Nephron progenitor cell (in vitro differentiated cells): ENCODE measurements around the gene MIR17HG.
"Not testable (repeated sequence)": the region's sequence is repeated elsewhere in the genome, so short reads cannot be mapped to it uniquely, and the experiment has no call there.

ENCODE experiments used
- DNase-seq: peaks from one replicate; pipeline ENCODE4 v3.0.0; 2021
- H3K27ac Mint-ChIP-seq: 2 replicates; pipeline ENCODE4 v1.8.0; 2021; ENCODE audit warnings: mild to moderate bottlenecking, moderate library complexity, mixed read lengths
- H3K27me3 Mint-ChIP-seq: 2 replicates; pipeline ENCODE4 v1.8.0; 2021; ENCODE audit warnings: mild to moderate bottlenecking, low read depth, mixed read lengths; ENCODE audit not compliant: poor library complexity
- H3K36me3 Mint-ChIP-seq: 2 replicates; pipeline ENCODE4 v1.8.0; 2021; ENCODE audit warnings: low read depth, mixed read lengths
- H3K4me1 Mint-ChIP-seq: 2 replicates; pipeline ENCODE4 v1.8.0; 2021; ENCODE audit warnings: mixed read lengths
- H3K4me3 Mint-ChIP-seq: 2 replicates; pipeline ENCODE4 v1.8.0; 2021; ENCODE audit warnings: mild to moderate bottlenecking, moderate library complexity, mixed read lengths
- H3K9me3 Mint-ChIP-seq: 2 replicates; pipeline ENCODE4 v1.8.0; 2021; ENCODE audit warnings: mild to moderate bottlenecking, moderate library complexity, mixed read lengths
- TF ChIP-seq, protein P1 (sequence below): fragments of 200-600 bp; sonication (generic); IDR thresholded peaks from 2 replicates; pipeline ENCODE4 v1.5.0; 2021; ENCODE audit warnings: antibody characterized with exemption

Gene MIR17HG

DNA sequence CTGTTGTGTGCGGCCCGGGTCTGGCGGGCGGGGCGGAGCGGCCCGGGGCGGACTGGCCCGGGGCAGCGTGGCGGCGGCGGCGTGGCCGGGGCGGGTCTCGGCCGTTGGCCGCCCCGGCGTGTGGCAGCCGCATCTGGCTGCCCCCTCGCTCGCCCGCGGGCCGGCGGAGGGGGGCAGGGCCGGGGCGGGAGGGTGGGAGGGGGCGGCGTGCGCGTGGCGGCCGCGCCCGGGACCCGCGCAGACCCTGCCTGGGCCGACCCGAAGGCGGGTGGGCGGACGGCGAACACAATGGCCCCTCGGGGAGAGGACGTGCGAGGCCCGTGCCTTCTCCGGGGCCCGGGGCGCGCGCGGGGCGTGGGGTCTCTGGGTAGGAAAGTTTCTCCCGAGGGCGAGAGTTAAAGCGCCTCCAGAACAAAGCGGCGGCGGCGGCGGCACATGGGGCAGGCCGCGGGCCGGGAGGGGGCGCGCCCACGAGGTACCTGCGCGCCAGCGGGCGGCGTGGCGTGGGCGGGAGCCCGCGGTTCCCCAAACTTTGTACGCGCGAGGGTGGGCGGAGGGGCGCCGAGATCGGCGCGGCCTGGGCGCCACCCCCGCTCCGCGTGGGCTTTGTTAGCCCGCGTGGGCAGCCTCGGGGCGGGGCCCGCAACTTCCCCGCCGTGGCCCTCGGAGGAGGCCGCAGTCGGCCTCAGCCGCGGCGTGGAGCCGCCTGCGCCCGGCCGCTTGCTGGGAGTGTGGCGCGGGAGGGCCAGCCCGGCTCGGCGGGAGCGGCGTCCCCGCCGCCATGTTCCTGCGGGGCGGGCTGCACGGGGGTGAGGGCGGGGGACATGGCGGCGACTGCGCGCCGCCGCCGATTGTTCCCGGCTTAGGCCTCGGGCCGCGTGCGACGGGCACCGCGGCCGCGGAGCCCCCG is 764 bp downstream of the MIR17HG start:
- H3K9me3 Mint-ChIP-seq, result no peaks in the 10 kb centered on the region
- H3K4me1 Mint-ChIP-seq, result peaks cover 47% of the 10 kb centered on the region
- peak; percentile 49 for DNase-seq
- H3K27ac Mint-ChIP-seq, result no peak overlapping the region
- peaks cover 7% of the 10 kb centered on the region for H3K27me3 Mint-ChIP-seq
- H3K4me3 Mint-ChIP-seq, result peak overlapping the region; percentile 62
- TF ChIP-seq, protein P1, sequence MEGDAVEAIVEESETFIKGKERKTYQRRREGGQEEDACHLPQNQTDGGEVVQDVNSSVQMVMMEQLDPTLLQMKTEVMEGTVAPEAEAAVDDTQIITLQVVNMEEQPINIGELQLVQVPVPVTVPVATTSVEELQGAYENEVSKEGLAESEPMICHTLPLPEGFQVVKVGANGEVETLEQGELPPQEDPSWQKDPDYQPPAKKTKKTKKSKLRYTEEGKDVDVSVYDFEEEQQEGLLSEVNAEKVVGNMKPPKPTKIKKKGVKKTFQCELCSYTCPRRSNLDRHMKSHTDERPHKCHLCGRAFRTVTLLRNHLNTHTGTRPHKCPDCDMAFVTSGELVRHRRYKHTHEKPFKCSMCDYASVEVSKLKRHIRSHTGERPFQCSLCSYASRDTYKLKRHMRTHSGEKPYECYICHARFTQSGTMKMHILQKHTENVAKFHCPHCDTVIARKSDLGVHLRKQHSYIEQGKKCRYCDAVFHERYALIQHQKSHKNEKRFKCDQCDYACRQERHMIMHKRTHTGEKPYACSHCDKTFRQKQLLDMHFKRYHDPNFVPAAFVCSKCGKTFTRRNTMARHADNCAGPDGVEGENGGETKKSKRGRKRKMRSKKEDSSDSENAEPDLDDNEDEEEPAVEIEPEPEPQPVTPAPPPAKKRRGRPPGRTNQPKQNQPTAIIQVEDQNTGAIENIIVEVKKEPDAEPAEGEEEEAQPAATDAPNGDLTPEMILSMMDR, result no peak
- peaks cover 42% of the 10 kb centered on the region for H3K36me3 Mint-ChIP-seq

DNA sequence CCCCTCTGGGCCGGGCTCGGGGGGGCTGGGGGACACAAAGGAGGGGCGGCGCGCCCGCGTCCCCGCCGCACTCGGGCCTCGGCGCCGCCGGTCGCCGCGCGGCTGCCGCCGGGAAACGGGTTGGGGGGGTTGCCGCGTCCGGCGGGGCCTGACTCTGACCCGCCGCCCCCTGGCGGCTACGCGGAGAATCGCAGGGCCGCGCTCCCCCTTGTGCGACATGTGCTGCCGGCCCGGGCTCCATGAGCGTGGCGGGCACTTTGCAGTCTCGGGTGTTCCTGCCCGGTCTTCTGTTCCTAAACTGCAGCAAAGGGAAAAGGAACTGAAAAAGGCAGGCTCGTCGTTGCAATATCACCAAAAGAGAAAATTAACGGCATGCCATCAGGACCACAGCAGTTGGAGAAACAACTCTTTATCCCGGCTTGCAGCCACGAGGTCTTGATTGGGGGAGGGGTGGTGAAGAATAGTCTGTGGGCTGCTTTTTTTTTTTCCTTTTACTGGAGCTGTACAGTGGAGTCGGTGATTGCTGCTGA is 1.5 kb downstream of the MIR17HG start:
- DNase-seq, result peak; percentile 96
- H3K4me1 Mint-ChIP-seq, result peaks cover 54% of the 10 kb centered on the region
- peaks cover 4% of the 10 kb centered on the region for H3K27me3 Mint-ChIP-seq
- peak overlapping the region; percentile 97 for H3K27ac Mint-ChIP-seq
- peaks cover 49% of the 10 kb centered on the region for H3K36me3 Mint-ChIP-seq
- peak overlapping the region; percentile 99 for H3K4me3 Mint-ChIP-seq
- TF ChIP-seq, protein P1, result peak; percentile 75
- H3K9me3 Mint-ChIP-seq, result no peaks in the 10 kb centered on the region

DNA sequence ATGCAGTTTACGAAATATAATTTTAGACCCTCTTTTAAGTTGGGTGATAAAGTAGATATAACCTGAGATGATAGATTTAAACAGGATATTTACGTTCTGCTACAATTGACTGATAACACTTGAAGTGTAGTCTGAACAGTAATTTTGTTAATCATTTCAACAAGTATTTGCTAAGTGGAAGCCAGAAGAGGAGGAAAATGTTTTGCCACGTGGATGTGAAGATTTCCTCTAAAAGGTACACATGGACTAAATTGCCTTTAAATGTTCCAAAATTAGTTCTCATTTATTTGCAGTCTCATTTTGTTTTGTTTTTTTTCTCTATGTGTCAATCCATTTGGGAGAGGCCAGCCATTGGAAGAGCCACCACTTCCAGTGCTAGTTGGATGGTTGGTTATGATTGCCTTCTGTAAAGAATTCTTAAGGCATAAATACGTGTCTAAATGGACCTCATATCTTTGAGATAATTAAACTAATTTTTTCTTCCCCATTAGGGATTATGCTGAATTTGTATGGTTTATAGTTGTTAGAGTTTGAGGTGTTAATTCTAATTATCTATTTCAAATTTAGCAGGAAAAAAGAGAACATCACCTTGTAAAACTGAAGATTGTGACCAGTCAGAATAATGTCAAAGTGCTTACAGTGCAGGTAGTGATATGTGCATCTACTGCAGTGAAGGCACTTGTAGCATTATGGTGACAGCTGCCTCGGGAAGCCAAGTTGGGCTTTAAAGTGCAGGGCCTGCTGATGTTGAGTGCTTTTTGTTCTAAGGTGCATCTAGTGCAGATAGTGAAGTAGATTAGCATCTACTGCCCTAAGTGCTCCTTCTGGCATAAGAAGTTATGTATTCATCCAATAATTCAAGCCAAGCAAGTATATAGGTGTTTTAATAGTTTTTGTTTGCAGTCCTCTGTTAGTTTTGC is 2.8 kb downstream of the MIR17HG start:
- Mint-ChIP-seq H3K4me1 (peaks cover 67% of the 10 kb centered on the region), H3K9me3 (no peaks in the 10 kb centered on the region), H3K27ac (peak overlapping the region; percentile 45), H3K4me3 (peak overlapping the region; percentile 99), H3K36me3 (peaks cover 62% of the 10 kb centered on the region), H3K27me3 (peaks cover 4% of the 10 kb centered on the region)
- DNase-seq, result no peak
- TF ChIP-seq, protein P1, result no peak

DNA sequence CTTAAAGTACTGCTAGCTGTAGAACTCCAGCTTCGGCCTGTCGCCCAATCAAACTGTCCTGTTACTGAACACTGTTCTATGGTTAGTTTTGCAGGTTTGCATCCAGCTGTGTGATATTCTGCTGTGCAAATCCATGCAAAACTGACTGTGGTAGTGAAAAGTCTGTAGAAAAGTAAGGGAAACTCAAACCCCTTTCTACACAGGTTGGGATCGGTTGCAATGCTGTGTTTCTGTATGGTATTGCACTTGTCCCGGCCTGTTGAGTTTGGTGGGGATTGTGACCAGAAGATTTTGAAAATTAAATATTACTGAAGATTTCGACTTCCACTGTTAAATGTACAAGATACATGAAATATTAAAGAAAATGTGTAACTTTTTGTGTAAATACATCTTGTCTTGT is 3.6 kb downstream of the MIR17HG start:
- H3K27ac Mint-ChIP-seq, result peak overlapping the region; percentile 89
- peaks cover 75% of the 10 kb centered on the region for H3K4me1 Mint-ChIP-seq
- no peak for DNase-seq
- H3K36me3 Mint-ChIP-seq, result peaks cover 71% of the 10 kb centered on the region
- TF ChIP-seq, protein P1, result no peak
- H3K9me3 Mint-ChIP-seq, result no peaks in the 10 kb centered on the region
- H3K4me3 Mint-ChIP-seq, result peak overlapping the region; percentile 99
- peaks cover 4% of the 10 kb centered on the region for H3K27me3 Mint-ChIP-seq

DNA sequence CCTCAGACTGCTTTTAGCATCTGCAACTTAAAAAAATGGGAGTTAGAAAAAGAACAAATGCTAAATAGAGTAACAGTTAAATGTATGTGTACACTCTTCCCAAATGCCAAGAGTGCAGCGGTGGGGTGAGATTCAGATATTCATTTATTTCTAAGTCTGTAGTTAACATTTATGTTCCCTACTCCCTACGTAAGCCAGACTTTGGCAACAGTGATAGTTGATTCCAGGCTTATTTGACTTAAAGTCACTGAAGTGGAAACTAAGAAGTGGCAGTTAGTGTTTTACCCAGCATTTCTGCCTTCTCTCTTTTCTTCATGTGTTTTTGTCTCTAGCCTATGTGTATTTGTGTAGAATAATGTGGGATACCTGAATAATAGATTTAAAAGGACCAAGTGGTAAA is 4.5 kb downstream of the MIR17HG start:
- peak overlapping the region; percentile 89 for H3K27ac Mint-ChIP-seq
- no peaks in the 10 kb centered on the region for H3K9me3 Mint-ChIP-seq
- TF ChIP-seq, protein P1, result no peak
- peaks cover 78% of the 10 kb centered on the region for H3K36me3 Mint-ChIP-seq
- peak overlapping the region; percentile 99 for H3K4me3 Mint-ChIP-seq
- peaks cover 81% of the 10 kb centered on the region for H3K4me1 Mint-ChIP-seq
- no peak for DNase-seq
- H3K27me3 Mint-ChIP-seq, result peaks cover 4% of the 10 kb centered on the region

DNA sequence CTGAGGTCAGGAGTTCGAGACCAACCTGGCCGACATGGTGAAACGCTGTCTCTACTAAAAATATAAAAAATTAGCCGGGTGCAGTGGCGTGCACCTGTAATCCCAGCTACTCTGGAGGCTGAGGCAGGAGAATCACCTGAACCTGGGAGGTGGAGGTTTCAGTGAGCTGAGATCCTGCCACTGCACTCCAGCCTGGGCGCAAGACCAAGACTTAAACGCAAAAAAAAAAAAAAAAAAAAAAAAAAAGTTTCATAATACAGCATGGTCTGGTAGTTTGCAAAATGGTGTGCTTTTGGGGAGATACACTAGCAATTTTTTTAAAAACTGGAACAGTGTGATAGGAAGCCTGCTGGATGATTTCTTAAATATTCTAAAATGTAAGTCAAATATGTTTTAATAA is 5.4 kb downstream of the MIR17HG start:
- not testable (repeated sequence) for H3K9me3 Mint-ChIP-seq, DNase-seq, H3K27me3 Mint-ChIP-seq
- peaks cover 84% of the 10 kb centered on the region for H3K36me3 Mint-ChIP-seq
- H3K27ac Mint-ChIP-seq, result peak overlapping the region; percentile 59
- peaks cover 87% of the 10 kb centered on the region for H3K4me1 Mint-ChIP-seq
- H3K4me3 Mint-ChIP-seq, result peak overlapping the region; percentile 99
